Spleen (tissue), 7 donors: ENCODE results near the gene CASKIN2.

ENCODE experiments used
- CTCF ChIP-seq, 11 experiments: fragments of 200-600 bp in 7 of 11; fragments of 450-650 bp in 4 of 11; sonication (generic) in 4 of 11; IDR thresholded peaks in 8 of 11; conservative IDR thresholded peaks in 3 of 11; 1 replicate in 7 of 11; 2 replicates in 4 of 11; pipeline versions ENCODE4 v1.4.0 to v1.8.0; 2016 to 2021; ENCODE audit warnings: antibody characterized with exemption in 11 of 11, inconsistent platforms in 4 of 11, mild to moderate bottlenecking in 1 of 11
- POLR2A ChIP-seq, 3 donors: fragments of 450-650 bp; IDR thresholded peaks; one replicate each; pipeline ENCODE4 v1.5.1; 2017; ENCODE audit warnings: antibody characterized with exemption in 3 of 3, mild to moderate bottlenecking in 1 of 3
- POLR2AphosphoS5 ChIP-seq, 3 donors: sonication (generic); formaldehyde crosslinking; IDR thresholded peaks; one replicate each; pipeline ENCODE4 v1.5.1; 2017; ENCODE audit warnings: antibody characterized with exemption in 3 of 3
- donor health status: DM: no; HTN: no; CAD: no; lungs with moderate emphysema.
- donor health status: DM: no; HTN: no; CAD: no.
- donor health status: DM: no; HTN: no; CAD: no.

- TF ChIP-seq POLR2A (IDR thresholded peaks at IDR 0.05) = no peak
- TF ChIP-seq CTCF (IDR thresholded peaks at IDR 0.05 in 8 of 11, conservative IDR thresholded peaks at IDR 0.05 in 3 of 11) = peak in 2 of 11 experiments; percentile 10 to 24
- peak in 2 of 3 donors; percentile 65 to 76 for TF ChIP-seq POLR2AphosphoS5 (IDR thresholded peaks at IDR 0.05)
Observed at GRCh38 chr17:75487351-75488070, 27.8 kb downstream of the CASKIN2 start.
